ENCODE measurements around the gene CTNNA2. TPM values are rescaled to one million over a fixed set of nuclear protein-coding genes. Genes with fewer than 3 reads are reported as not detected.
"Not testable (repeated sequence)": the region's sequence is repeated elsewhere in the genome, so short reads cannot be mapped to it uniquely, and the experiment has no call there.

The CTNNA2 gene
- polyA plus RNA-seq, 1 of the 3 experiments (the other 2 are of a cell fraction) = 0.30 TPM

DNA sequence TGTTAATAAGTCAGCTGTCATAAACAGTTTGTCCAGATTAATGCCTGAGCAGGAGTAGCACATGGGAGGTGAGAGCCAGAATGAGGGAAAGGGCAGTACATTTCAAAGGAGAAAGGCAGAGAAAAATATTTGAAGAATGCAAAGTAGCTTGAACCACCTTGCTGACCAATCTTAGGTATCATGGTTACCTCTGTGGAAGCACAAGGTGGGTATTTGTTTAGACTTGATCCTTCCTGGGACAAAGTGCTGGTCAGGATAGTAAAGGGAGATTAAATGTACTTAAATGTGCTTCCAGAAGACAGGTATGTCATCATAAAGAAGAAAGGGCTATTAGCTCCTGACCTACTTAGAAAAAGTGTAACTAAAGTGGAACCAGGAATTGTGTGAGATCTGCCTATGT, 686.7 kb downstream of the CTNNA2 start:
- Histone ChIP-seq H3K27me3 (ENCODE audit: insufficient read depth) (no peaks in the 10 kb centered on the region), H3K9ac (no peak overlapping the region), H3K4me2 (no peak overlapping the region), H4K20me1 (ENCODE audit: insufficient read depth) (no peaks in the 10 kb centered on the region), H3K27ac (ENCODE audit: low read depth in 2 of 2, low read length in 1 of 2) (no peak overlapping the region), H3K9me2 (no peaks in the 10 kb centered on the region), H3K36me3 (replicated peaks in 1 of 2; ENCODE audit: control insufficient read depth in 1 of 2, insufficient read depth in 2 of 2, low read length in 1 of 2) (no peaks in the 10 kb centered on the region), H2AFZ (ENCODE audit: low read depth) (no peak overlapping the region), H3K4me3 (ENCODE audit: low read depth in 2 of 2, low read length in 1 of 2) (no peak overlapping the region), H3K4me1 (ENCODE audit: control insufficient read depth in 1 of 2, insufficient read depth in 2 of 2, low read depth in 1 of 2, low read length in 1 of 2) (no peaks in the 10 kb centered on the region), H3K9me3 (no peaks in the 10 kb centered on the region), H3K79me2 (ENCODE audit: insufficient read depth) (no peaks in the 10 kb centered on the region), H3F3A (replicated peaks; ENCODE audit: insufficient read depth) (no peaks in the 10 kb centered on the region)
- TF ChIP-seq, protein P1, sequence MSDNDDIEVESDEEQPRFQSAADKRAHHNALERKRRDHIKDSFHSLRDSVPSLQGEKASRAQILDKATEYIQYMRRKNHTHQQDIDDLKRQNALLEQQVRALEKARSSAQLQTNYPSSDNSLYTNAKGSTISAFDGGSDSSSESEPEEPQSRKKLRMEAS (IDR thresholded peaks at IDR 0.05; ENCODE audit: low read depth) = no peak
- TF ChIP-seq, protein P2, sequence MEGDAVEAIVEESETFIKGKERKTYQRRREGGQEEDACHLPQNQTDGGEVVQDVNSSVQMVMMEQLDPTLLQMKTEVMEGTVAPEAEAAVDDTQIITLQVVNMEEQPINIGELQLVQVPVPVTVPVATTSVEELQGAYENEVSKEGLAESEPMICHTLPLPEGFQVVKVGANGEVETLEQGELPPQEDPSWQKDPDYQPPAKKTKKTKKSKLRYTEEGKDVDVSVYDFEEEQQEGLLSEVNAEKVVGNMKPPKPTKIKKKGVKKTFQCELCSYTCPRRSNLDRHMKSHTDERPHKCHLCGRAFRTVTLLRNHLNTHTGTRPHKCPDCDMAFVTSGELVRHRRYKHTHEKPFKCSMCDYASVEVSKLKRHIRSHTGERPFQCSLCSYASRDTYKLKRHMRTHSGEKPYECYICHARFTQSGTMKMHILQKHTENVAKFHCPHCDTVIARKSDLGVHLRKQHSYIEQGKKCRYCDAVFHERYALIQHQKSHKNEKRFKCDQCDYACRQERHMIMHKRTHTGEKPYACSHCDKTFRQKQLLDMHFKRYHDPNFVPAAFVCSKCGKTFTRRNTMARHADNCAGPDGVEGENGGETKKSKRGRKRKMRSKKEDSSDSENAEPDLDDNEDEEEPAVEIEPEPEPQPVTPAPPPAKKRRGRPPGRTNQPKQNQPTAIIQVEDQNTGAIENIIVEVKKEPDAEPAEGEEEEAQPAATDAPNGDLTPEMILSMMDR (IDR thresholded peaks at IDR 0.05) = no peak
- TF ChIP-seq GATA2 (CRISPR knock-in tag; IDR thresholded peaks at IDR 0.05) = no peak
- no peak for TF ChIP-seq TAF1 (IDR thresholded peaks at IDR 0.05; ENCODE audit: borderline replicate concordance, low read depth, low read length)
- no peak for TF ChIP-seq RFX5 (IDR thresholded peaks at IDR 0.05; ENCODE audit: low read length)
- TF ChIP-seq EP300 (IDR thresholded peaks at IDR 0.05; ENCODE audit: borderline replicate concordance in 1 of 2, low read depth in 1 of 2, low read length in 1 of 2) = no peak
- TF ChIP-seq USF2 (IDR thresholded peaks at IDR 0.05; ENCODE audit: borderline replicate concordance, low read depth, low read length) = no peak
- TF ChIP-seq TEAD4 (IDR thresholded peaks at IDR 0.05; ENCODE audit: borderline replicate concordance, insufficient read depth) = no peak
- no peak for TF ChIP-seq RCOR1 (IDR thresholded peaks at IDR 0.05; ENCODE audit: low read length)
- TF ChIP-seq REST (IDR thresholded peaks at IDR 0.05; ENCODE audit: low read depth, low read length) = no peak
- TF ChIP-seq, protein P3, sequence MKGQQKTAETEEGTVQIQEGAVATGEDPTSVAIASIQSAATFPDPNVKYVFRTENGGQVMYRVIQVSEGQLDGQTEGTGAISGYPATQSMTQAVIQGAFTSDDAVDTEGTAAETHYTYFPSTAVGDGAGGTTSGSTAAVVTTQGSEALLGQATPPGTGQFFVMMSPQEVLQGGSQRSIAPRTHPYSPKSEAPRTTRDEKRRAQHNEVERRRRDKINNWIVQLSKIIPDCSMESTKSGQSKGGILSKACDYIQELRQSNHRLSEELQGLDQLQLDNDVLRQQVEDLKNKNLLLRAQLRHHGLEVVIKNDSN (IDR thresholded peaks at IDR 0.05; ENCODE audit: borderline replicate concordance, low read depth) = no peak
- TF ChIP-seq CHD2 (IDR thresholded peaks at IDR 0.05; ENCODE audit: low read length, partially characterized antibody) = no peak
- TF ChIP-seq RAD21 (IDR thresholded peaks at IDR 0.05; ENCODE audit: low read length) = no peak
- no peak for TF ChIP-seq SMC3 (IDR thresholded peaks at IDR 0.05; ENCODE audit: low read depth, low read length)
- no peak for TF ChIP-seq JUND (IDR thresholded peaks at IDR 0.05)
- ChIA-PET POLR2A (no interaction called here), CTCF (interaction anchor here (0.9 to 2.0 kb wide), 3 partner anchors 29 to 44 kb away, joined by 3 to 9 read pairs (median 4); no protein-coding TSS in a partner anchor)
- DNase-seq = no peak

DNA sequence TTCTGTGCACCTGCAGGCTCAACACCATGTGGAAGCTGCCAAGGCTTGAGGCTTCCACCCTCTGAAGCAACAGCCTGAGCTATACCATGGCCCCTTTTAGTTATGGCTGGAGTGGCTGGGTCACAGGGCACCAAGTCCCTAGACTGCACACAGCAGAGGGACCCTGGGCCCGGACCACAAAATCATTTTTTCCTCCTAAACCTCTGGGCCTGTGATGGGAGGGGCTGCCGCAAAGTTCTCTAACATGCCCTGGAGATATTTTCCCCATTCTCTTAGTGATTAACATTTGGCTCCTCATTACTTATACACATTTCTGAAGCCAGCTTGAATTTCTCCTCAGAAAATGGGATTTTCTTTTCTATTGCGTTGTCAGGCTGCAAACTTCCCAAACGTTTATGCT, 691.1 kb downstream of the CTNNA2 start:
- H3F3A ChIP-seq (replicated peaks; ENCODE audit: insufficient read depth); H3K36me3 ChIP-seq (replicated peaks in 1 of 2; ENCODE audit: control insufficient read depth in 1 of 2, insufficient read depth in 2 of 2, low read length in 1 of 2); H3K4me2 ChIP-seq; H3K9ac ChIP-seq; H3K9me2 ChIP-seq; H4K20me1 ChIP-seq (ENCODE audit: insufficient read depth); H3K79me2 ChIP-seq (ENCODE audit: insufficient read depth); POLR2A ChIA-PET; H3K4me3 ChIP-seq (ENCODE audit: low read depth in 2 of 2, low read length in 1 of 2); H3K27me3 ChIP-seq (ENCODE audit: insufficient read depth); H2AFZ ChIP-seq (ENCODE audit: low read depth); H3K9me3 ChIP-seq; H3K4me1 ChIP-seq (ENCODE audit: control insufficient read depth in 1 of 2, insufficient read depth in 2 of 2, low read depth in 1 of 2, low read length in 1 of 2); DNase-seq; H3K27ac ChIP-seq (ENCODE audit: low read depth in 2 of 2, low read length in 1 of 2): not testable (repeated sequence)
- WGBS (ENCODE audit: low lambda C conversion rate) = 40% methylated on average over 4 of the region's 4 CpGs
- CTCF ChIA-PET = interaction anchor here (1.2 kb wide), 1 partner anchor 35 kb away, joined by 4 read pairs; no protein-coding TSS in a partner anchor

All from SK-N-SH (cell line).